ENCODE results near the gene ZNF688.
A peak's percentile ranks its signal among the peaks of the same experiment; 100 is the strongest.
"Not testable (repeated sequence)": the region's sequence is repeated elsewhere in the genome, so short reads cannot be mapped to it uniquely, and the experiment has no call there.

Gene ZNF688

DNA sequence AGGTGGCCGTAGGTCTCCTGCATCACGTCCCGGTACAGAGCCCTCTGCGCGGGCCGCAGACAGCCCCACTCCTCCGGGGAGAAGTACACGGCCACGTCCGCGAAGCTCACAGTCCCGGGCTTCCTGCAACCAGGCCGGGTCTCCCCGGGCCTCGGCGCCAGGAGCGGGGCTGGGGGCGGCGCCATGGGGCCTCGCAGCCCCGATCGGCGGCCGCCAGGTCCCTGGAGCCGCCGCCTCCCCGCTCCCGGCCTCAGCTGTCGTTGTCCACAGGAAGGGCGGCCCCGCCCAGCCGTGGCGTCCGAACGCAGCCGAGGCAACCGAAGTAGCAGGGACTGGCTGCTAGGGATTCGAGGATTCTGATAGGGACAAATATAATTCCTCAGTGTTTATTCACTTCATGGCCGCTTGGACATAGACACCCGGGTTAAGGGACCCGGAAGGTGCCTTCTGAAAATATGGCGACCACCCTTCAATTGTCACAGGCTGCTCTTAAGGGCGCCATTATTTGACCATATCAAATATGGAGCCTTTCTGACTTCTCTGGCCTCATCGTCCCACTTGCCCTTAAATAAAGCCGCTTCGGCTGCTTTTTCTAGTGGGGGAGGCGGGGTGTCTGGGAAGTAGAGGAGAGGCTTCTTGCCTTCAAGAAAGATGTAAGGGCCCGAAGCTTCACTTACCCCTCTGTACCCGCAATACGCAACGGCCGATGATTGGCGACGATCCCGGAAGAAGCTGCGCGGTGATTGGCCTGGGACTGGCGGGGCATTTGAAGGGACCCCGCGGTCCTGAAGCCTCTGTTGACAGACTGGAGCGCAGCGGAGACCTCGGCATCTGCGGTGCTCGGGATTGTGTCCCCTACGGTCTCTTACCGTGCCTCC is at the start of gene ZNF688:
Gene ZNF688 (minus strand): TSS at position 270 of the 878 bp plus-strand sequence. CDS start 85 bp downstream, at position 185.
- peak; percentile 94 for DNase-seq

DNA sequence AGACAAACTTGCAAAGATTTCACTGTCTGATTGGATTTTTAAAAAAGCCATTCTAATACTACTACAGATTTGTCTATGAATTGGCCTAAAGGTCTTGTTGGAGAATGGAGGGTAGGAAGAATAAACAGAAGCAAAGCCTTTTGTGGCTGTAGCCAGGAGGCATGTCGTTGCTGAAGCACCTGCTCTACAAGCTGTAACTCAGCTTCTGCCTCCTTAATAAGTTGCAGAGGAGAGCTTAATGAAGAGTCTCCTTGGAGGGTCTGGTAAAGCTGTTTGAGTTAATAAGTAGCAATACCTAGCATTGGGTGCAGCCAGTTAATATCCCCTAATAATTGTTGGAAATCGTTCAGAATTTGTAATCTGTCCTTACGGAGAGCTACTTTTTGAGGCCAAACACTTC is 48.7 kb upstream of the ZNF688 start:
- no peak for DNase-seq

DNA sequence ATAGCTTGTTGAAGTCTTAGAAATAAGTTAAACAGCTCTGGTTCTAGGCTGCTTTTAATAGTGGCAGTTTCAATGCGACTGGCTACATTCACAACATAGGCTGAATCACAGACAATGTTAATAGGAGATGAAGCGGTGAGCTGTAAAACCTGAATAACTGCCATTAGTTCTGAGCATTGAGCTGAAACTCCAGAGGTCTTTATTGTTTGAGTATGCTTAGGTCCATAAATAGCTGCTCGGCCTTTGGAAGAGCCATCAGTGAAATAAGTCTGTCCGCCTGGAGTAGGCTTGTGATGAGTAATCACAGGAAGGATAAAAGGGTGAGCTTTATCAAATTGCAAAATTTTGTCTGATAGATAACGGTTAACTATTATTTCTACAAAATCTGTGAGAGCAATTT is 48.1 kb upstream of the ZNF688 start:
- DNase-seq: no peak

DNA sequence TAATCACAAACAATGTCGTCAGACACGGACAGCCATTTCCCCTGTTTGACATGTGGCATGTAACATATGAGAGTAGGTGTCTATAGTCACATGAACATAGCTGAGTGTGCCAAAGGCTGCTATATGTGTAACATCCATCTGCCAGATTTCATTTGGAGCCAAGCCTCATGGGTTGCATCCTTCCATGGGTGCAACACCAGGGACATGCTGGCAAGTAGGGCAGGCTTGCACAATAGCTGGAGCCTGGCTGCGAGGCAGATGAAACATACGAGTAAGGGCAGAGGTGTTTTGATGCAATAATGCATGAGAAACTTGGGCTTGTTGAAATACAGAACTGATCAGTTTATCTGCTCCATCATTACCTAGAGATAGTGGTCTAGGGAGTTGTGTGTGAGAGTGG is 47.7 kb upstream of the ZNF688 start:
- DNase-seq: no peak

DNA sequence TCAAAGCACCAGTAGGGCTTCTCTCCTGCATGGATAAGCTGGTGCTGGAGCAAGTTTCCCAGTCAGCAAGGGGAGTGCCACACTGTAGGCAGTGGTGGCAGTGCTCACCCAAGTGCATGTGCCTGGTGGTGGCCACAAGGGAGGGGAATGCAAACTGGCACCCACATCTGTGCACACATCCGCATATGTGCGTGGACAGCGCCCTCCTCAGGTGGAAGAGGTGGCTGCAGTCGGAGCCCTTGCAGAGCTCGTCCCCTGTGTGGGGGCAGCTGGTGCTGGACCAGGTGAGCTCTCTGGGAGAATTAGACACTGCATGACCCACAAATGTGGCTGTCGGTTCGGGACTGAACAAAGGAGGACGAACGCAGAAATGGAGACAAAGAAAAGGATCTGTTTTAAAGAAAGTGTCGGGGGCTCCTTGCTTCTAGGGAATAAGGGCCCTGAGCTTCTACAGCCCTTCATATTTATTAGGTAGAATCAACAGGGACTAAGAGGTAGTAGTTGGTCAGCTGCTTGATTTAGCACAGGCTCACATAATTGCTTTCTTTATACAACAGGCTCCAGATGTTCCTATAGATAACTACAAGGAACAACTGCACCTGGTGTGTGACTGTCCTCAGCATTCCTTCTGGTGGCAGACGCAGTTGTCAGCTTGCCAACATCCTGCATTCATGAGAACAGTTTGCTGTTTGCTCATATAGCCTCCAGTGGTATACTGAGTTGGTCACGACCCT is 44.0 kb upstream of the ZNF688 start:
- DNase-seq: peak; percentile 94

DNA sequence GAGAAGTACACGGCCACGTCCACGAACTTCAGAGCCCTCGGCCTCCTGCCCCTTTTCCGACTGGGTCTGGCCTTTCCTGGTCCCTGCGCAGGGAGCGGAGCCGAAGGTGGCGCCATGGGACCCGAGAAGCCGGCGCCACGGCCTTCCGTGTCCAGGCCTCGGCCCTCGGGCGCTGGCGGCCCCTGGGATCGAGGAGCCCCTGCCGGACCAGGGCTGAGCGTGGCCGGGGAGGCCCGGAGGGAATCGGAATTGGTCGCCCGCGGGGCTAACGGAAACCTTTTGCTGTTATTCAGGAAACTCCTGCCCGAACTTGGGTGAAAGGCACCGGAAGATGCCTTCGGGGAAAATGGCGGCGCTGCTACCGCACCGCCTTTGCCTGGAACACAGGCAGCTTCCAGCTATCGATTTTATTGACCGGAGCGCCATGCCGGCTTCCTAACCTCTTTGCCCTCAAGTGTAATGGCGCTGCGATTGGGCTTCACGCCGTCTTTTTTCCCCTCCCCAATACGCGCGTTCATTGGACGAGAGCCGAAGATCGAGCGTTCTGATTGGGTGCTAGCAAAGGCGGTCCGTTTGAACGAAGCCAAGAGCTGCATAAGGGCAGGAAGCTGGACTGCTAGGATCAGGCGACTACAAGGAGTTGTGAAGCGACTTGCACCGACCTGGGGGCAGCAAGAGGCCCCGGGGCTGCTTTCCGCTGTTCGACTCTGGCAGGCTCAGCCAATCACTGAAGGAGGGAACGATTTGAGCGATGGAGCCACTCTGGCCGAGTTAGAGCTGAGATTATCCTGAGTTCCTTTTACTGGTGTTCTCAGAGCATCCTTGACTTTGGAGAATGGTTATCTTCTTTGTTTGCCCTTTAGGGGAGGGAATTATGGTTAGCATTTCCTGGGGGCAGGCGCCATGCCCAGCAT is 38.7 kb upstream of the ZNF688 start, which contains the start of gene ZNF689:
Gene ZNF689 (minus strand): TSS at position 464 of the 914 bp plus-strand sequence. CDS start 348 bp downstream, at position 116.
- DNase-seq: peak; percentile 96

DNA sequence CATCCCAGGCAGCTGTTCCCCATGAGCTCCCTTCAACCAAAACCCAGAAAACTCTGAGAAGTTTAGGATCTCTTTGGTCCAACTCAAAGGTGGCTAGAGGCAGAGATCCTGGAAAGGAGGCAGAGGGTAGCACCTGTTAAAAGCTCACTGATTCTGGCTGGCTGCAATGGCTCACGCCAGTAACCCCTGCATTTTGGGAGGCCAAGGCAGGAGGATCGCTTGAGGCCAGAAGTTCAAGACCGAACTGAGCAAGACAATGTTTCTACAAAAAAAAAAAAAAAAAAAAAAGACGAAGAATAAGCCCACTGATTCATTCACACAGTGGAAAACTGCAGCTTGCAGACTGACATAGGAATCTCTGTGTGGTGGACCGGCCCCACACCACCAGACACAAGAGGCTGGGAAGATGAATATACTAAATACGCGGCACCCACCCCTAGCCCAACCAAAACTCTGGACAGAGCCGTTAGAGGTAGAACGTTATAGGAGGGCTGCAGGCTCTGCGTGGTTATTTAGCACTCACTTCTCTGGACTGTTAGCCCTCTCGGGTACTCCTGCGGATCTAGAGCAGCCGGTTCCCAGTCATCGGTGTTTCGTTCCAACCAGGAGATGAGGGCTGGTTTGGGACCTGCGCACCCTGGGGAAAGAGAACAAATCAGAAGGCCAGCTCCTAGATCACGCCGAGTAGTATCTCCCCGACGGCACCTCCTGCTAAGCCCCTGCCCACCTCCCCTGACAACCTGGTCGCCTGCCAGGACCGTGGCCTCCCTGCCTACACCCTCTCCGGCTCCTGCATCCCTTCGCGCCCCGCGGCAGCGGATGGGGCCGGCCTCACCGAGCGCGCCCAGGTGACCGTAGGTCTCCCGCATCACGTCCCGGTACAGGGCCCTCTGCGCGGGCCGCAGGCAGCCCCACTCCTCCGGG is 37.8 kb upstream of the ZNF688 start:
- peak; percentile 60 for DNase-seq

DNA sequence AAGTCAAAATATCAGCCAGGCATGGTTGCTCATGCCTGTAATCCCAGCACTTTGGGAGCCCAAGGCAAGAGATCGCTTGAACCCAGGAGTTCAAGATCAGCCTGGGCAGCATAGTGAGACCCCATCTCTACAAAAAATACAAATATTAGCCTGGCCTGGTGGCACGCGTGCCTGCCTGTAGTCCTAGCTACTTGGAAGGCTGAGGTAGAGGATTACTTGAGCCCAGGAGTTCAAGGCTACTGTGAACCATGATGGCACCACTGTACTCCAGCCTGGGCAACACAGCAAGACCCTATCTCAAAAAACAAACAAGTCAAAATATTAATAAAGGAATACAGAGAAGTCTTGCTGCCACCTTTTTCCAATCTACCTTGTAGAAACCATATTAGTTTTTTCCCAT is 34.5 kb upstream of the ZNF688 start:
- no peak for DNase-seq

DNA sequence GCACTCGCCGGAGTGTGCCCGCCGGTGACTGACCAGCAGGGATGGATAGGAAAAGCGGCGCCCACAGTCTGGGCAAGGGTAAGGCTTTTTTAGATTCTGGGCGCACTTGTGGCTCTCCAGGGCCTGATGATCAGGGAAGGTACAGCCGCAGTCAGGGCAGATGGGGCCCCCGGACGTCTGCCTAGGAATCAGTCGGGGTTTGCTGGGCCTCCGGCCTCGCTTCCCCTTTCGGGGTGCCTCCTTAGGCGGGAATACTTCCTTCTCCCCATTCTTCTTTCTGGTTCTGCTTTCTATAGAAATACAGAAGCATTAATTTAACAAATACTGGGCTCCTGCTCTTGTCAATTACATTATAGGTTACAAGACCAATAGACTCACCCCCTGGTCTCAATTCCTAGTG is 33.6 kb upstream of the ZNF688 start:
- no peak for DNase-seq

DNA sequence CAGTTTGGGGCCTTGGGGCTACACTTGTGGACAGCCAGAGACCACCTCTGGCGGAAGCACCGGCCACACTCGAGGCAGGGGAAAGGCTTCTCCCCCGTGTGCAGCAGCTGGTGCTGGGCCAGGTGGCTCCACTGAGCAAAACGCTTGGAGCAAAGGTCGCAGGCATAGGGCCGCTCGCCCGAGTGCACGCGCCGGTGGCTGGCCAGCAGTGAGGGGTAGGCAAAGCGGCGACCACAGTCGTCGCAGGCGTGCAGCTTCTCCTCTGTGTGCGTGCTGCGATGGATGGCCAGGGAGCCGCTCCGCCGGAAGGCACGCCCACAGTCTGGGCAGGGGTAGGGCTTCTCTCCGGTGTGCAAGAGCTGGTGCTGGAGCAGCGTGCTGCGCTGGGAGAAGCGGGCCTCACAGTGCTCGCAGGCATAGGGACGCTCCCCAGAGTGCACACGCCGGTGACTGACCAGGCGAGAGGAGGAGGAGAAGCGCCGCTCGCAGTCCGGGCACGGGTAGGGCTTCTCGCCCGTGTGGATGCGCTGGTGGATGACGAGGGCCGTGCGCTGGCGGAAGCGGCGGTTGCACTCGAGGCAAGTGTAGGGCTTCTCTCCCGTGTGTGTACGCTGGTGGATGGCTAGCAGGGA is 32.9 kb upstream of the ZNF688 start:
- DNase-seq: no peak

DNA sequence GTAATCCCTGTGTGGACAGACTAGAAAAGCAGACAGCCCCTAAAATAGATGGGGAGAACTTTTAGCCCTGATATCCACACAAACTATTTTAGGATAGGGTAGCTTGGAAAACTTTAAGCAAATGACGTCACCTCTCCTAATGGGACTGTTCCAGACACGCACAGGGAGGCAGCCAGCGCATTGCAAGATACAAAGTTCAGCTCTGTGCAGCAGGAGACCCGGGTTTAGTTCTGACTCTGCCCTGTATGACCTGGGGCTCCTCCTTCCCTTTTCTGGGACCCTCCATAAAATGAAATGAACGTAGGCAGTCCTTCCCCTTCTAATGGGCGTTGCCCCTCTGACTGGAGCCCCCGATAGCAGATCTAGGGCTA is 32.4 kb upstream of the ZNF688 start:
- DNase-seq: no peak

DNA sequence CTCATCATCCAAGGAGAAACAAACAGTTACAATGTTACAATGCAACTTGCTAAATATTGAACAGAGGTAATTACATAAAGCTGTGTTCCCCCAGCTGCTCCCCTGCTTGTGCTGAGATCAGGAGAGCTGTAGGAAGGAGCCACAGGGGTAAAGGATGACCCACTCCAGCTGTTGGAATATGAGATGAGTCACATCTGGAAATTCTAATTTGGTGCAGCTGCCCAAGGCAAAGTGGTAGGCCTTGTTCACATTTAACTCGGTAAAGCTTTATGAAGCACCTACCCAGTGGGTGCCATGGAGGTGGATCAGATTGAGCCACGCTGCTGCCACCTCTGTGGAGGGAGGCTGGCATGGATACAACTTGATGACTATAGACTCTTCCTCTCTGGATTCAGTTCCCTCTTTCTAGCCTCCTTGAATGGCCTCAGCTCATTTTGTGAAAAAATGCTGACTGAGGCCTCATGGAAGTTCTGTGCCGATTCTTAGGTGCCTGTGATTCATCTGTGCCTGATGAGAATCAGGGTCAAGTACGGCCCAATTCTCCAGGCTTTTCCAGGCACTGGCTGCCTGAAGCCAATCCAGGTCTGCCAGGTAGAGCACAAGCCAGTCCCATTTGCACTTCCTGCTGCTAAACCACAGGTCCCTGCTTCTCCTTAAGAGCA is 31.2 kb upstream of the ZNF688 start:
- DNase-seq: no peak

DNA sequence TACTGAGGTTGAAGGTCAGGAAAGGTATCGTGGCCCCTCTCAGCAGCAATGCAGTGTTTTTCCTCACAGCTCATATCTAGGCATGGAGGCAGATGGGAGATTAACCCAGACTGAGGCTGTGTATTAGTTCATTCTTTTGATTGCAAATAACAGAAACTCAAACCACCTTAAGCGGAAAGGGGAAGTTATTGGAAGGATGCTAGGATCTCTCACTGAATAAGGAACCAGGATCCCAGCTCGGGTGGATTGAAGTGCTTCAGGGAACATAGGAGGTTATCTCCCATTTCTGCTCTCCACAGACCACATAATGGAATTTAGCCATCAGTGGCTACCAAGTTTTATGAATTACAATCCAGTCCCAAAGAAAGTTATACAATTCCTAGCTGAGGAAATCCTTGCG is 30.5 kb upstream of the ZNF688 start:
- DNase-seq: no peak

DNA sequence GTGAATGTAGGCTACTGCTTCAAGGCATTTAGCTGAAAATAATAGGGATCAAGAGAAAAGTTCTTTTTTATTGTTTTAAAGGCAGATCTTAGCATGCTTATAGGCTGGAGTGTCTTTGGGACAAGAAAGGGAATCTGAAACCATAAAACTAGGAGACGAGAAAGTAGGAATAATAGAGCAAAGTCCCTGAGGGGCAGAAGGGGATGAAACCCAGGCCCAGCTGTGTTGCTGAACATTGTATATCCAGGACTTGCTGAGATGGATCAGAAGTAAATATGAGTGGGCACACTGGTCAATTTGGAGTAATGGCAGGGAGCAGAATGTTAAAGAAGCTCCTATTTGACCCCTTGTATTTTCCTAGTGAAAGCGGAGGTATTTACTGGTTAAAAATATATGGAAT is 29.4 kb upstream of the ZNF688 start:
- DNase-seq: no peak

DNA sequence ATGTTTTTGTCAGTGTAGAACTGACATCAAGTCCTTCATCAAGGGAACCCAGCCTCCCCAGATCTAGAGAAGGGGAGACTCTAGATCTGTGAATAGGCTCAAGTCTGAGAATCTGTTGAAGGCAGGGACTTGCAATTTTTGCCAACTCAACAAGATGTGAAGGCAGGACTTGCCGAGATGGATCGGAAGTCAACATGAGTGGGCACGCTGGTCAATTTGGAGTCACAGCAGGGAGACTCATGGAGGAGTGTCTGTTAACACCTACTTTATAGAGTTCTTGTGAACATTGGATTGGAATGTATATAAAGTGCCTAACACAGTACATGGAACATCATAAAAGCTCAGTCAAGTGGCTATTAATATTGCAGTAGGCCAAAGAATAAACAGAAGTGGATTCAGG is 28.7 kb upstream of the ZNF688 start:
- no peak for DNase-seq

DNA sequence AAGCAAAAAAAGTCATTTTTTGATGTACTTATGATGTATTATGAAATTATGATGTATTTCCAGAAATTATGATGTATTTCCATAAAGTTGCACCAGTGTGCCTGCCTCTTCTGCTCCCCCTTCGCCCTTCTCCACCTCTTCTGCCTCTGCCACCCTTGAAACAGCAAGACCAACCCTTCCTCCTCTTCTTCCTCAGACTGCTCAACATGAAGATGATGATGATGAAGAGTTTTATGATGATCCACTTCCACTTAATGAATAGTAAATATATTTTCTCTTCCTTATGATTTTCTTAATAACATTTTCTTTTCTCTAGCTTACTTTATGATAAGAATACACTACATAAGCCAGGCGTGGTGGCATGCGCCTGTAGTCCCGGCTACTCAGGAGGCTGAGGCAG is 21.4 kb upstream of the ZNF688 start:
- DNase-seq: no peak

DNA sequence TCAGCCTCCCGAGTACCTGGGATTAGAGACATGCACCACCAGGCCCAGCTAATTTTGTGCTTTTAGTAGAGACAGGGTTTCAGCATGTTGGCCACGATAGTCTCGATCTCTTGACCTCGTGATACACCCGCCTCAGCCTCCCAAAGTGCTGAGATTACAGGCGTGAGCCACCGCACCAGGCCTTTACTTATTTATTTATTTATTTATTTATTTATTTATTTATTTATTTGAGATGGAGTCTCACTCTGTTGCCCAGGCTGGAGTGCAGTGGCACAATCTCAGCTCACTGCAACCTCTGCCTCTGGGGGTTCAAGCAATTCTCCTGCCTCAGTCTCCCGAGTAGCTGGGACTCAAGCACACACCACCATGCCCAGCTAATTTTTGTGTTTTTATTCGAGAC is 19.4 kb upstream of the ZNF688 start:
- DNase-seq: not testable (repeated sequence)

DNA sequence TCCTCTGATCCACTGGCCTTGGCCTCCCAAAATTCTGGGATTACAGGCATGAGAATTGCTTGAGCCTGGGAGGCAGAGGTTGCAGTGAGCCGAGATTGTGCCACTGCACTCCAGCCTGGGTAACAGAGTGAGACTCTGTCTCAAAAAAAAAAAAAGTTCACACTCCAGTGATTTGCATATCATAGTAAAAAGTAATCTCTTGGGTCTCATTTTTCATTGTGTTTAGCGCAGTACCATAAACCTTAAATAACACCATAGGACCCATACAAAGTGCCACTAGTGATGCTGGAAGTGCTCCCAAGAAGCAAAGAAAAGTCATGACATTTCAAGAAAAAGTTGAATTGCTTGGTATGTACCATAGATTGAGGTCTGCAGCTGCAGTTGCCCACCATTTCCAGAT is 18.1 kb upstream of the ZNF688 start:
- not testable (repeated sequence) for DNase-seq

DNA sequence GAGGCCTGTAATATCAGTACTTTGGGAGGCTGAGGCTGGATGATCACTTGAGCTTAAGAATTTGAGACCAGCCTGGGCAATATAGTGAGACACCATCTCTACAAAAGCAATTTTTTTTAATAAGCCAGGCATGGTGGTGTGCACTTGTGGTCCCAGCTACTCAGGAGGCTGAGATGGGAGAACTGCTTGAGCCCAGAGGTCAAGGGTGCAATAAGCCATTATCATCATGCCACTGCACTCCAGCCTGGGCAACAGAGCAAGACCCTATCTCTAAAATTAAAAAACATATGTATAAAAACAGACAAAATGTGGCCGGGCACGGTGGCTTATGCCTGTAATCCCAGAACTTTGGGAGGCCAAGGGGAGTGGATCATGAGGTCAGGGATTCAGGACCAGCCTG is 17.1 kb upstream of the ZNF688 start:
- no peak for DNase-seq

DNA sequence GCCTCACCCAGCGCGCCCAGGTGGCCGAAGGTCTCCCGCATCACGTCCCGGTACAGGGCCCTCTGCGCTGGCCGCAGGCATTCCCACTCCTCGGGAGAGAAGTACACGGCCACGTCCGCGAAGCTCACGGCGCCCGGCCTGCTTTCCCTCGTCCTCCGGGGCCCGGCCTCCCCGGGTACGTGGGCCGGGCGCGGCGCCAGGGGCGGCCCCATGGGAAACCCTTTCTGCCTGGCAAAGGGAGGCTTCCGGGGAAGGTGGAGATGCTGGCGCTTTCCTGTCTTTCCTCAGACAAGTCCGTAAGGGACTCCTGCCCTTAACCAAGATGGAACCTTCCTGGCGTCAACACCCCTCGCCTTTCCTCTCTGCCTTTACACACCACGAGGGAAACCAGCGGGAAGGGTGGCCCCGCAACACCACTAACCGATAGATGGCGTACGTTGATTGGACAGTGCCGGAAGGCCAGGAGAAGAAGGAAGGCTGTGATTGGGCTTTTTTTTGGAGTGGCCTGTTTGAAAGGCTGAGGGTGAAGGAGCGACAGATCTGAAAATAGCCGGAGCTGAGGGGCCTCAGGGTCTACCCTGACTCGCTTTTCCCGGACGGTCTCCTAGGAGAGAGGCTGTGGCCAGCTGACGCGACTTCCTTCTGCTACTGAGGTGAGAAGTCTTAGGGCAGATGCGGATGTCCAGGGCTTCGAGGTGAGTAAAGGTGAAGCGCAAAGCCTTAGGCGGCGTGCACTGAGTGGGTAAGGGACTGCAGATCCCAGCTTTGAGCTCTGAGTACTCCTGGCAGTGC is 14.1 kb upstream of the ZNF688 start, which contains the start of gene ZNF785:
Gene ZNF785 (minus strand): TSS at position 298 of the 792 bp plus-strand sequence. CDS start 86 bp downstream, at position 212.
- DNase-seq: peak; percentile 95

Data from activated CD4-positive, alpha-beta T cell treated with anti-CD3 and anti-CD28 coated beads for 48 hours (primary cell).